Measurements from ENCODE around the gene HOXB2.

DNA sequence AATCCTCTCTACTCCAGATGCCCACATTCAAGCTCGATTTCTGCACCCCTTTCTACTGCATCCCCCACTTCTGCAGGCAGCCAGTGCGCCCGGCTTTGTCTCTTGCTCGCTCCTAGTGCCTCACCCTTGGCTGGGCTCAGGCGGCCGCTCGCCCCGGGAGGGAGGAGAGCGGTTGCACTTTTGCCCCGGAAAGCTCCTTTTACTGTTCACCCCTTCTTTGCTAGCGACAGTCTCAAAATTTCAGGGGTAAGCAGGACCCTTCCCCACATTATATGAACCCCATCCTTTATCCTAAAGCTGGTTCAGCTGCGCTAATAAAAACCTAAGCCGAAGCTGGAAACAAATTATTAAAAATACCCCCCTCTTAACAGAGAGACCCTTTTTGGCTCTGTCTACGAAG lies 47.7 kb upstream of the HOXB2 start:
- no peak for TF ChIP-seq CTCF (conservative IDR thresholded peaks at IDR 0.05)
- TF ChIP-seq EZH2 (IDR thresholded peaks at IDR 0.05; ENCODE audit: low read depth), result no peak
